Amniotic stem cell (primary cell): ENCODE results near the gene PLA2G4D.

Experiments used
- DNase-seq: peaks from one replicate; lab custom pipeline; 2025; lab: John Stamatoyannopoulos, UW

PLA2G4D gene

GRCh38 chr15:42018306-42019224 lies 75.8 kb downstream of the PLA2G4D start:
- DNase-seq: no peak
